MG63 (cell line): ENCODE measurements around the gene CCSAP. TPM values are rescaled to one million over a fixed set of nuclear protein-coding genes. Genes with fewer than 3 reads are reported as not detected.
"Not testable (repeated sequence)": the region's sequence is repeated elsewhere in the genome, so short reads cannot be mapped to it uniquely, and the experiment has no call there.

Experiments
- DNase-seq: peaks from one replicate; pipeline ENCODE4 v3.0.0-alpha.2; 2020
- H3K27me3 ChIP-seq: fragments of 250-450 bp; sonication (Bioruptor Pico); 2 replicates; pipeline ENCODE4 v1.5.1; 2020; ENCODE audit warnings: mild to moderate bottlenecking, moderate library complexity
- H3K36me3 ChIP-seq: fragments of 250-450 bp; sonication (Bioruptor Pico); 2 replicates; pipeline ENCODE4 v1.5.1; 2020; ENCODE audit warnings: mild to moderate bottlenecking, moderate library complexity
- H3K4me3 ChIP-seq: fragments of 250-450 bp; sonication (Bioruptor Pico); 2 replicates; pipeline ENCODE4 v1.5.1; 2020; ENCODE audit warnings: mild to moderate bottlenecking, moderate library complexity
- H3K9me3 ChIP-seq: fragments of 250-450 bp; sonication (Bioruptor Pico); 2 replicates; pipeline ENCODE4 v1.5.1; 2020; ENCODE audit warnings: mild to moderate bottlenecking, moderate library complexity
- total RNA-seq: library from RNA; depleted of rRNA; stranded (reverse); fragments of >200 nt; shearing (Covaris generic); gene quantifications from 2 replicates; pipeline ENCODE4 v1.2.3, GENCODE V29; 2014; ENCODE audit warnings: low replicate concordance; rRNA removed

The CCSAP gene
- 6.1 and 10.3 TPM in 2 replicates for total RNA-seq

- H3K9me3 ChIP-seq, result no peaks in the 10 kb centered on the region
- H3K27me3 ChIP-seq, result no peaks in the 10 kb centered on the region; the same call in 1 of the 2 replicates
- no peaks in the 10 kb centered on the region; the same call in 1 of the 2 replicates for H3K36me3 ChIP-seq
- H3K4me3 ChIP-seq, result peak within 1 kb of the TSS; percentile 90
- DNase-seq, result peak; percentile 51
Observed at GRCh38 chr1:229342656-229343569, at the start of gene CCSAP. CCSAP (minus strand) TSS chr1:229343047; CDS start chr1:229342465, 582 bp downstream.

- Histone ChIP-seq H3K4me3 (no peak overlapping the region), H3K27me3 (no peaks in the 10 kb centered on the region), H3K36me3 (no peaks in the 10 kb centered on the region), H3K9me3 (no peaks in the 10 kb centered on the region)
- no peak for DNase-seq
Observed at GRCh38 chr1:229390130-229390529, 47.3 kb upstream of the CCSAP start.

- DNase-seq, result no peak
- Histone ChIP-seq H3K27me3 (no peaks in the 10 kb centered on the region), H3K9me3 (no peaks in the 10 kb centered on the region), H3K4me3 (0 out of 2 replicates have a peak overlapping the region, but pooled peaks have one; percentile 2), H3K36me3 (no peaks in the 10 kb centered on the region)
Observed at GRCh38 chr1:229388897-229389580, 46.2 kb upstream of the CCSAP start.

- no peaks in the 10 kb centered on the region for H3K36me3 ChIP-seq
- no peak for DNase-seq
- no peaks in the 10 kb centered on the region for H3K27me3 ChIP-seq
Observed at GRCh38 chr1:229385853-229386456, 43.1 kb upstream of the CCSAP start.

GRCh38 chr1:229384822-229385221 is 42.0 kb upstream of the CCSAP start:
- Histone ChIP-seq H3K4me3 (no peak overlapping the region), H3K27me3 (no peaks in the 10 kb centered on the region), H3K36me3 (no peaks in the 10 kb centered on the region), H3K9me3 (no peaks in the 10 kb centered on the region)
- DNase-seq, result no peak

More at GRCh38 chr1:229385853-229386456, 43.1 kb upstream of the CCSAP start:
- H3K9me3 ChIP-seq, result no peaks in the 10 kb centered on the region
- no peak overlapping the region for H3K4me3 ChIP-seq

- DNase-seq, result no peak
- Histone ChIP-seq H3K27me3 (no peaks in the 10 kb centered on the region), H3K4me3 (no peak overlapping the region), H3K9me3 (no peaks in the 10 kb centered on the region), H3K36me3 (no peaks in the 10 kb centered on the region)
Observed at GRCh38 chr1:229383961-229384360, 41.1 kb upstream of the CCSAP start.

GRCh38 chr1:229383188-229383587 is 40.3 kb upstream of the CCSAP start:
- no peaks in the 10 kb centered on the region for H3K36me3 ChIP-seq
- no peaks in the 10 kb centered on the region for H3K27me3 ChIP-seq
- H3K4me3 ChIP-seq, result no peak overlapping the region
- H3K9me3 ChIP-seq, result no peaks in the 10 kb centered on the region
- DNase-seq, result no peak

- no peaks in the 10 kb centered on the region for H3K36me3 ChIP-seq
- no peaks in the 10 kb centered on the region for H3K27me3 ChIP-seq
- H3K4me3 ChIP-seq, result no peak overlapping the region
- H3K9me3 ChIP-seq, result no peaks in the 10 kb centered on the region
- DNase-seq, result no peak
Observed at GRCh38 chr1:229381234-229381633, 38.4 kb upstream of the CCSAP start.

GRCh38 chr1:229380536-229381160 is 37.8 kb upstream of the CCSAP start:
- Histone ChIP-seq H3K27me3 (no peaks in the 10 kb centered on the region), H3K36me3 (no peaks in the 10 kb centered on the region), H3K4me3 (no peak overlapping the region), H3K9me3 (no peaks in the 10 kb centered on the region)
- DNase-seq, result no peak

- Histone ChIP-seq H3K36me3 (no peaks in the 10 kb centered on the region), H3K27me3 (no peaks in the 10 kb centered on the region), H3K4me3 (no peak overlapping the region), H3K9me3 (no peaks in the 10 kb centered on the region)
- DNase-seq, result peak; percentile 13
Observed at GRCh38 chr1:229379846-229380245, 37.0 kb upstream of the CCSAP start.

GRCh38 chr1:229378586-229379367 is 35.9 kb upstream of the CCSAP start:
- H3K9me3 ChIP-seq, result no peaks in the 10 kb centered on the region
- no peak for DNase-seq
- H3K4me3 ChIP-seq, result no peak overlapping the region
- no peaks in the 10 kb centered on the region for H3K36me3 ChIP-seq
- no peaks in the 10 kb centered on the region for H3K27me3 ChIP-seq

- not testable (repeated sequence) for H3K9me3 ChIP-seq, H3K4me3 ChIP-seq, DNase-seq, H3K27me3 ChIP-seq, H3K36me3 ChIP-seq
Observed at GRCh38 chr1:229378035-229378434, 35.2 kb upstream of the CCSAP start.

GRCh38 chr1:229377429-229377828 is 34.6 kb upstream of the CCSAP start:
- Histone ChIP-seq H3K36me3 (no peaks in the 10 kb centered on the region), H3K9me3 (no peaks in the 10 kb centered on the region), H3K27me3 (no peaks in the 10 kb centered on the region), H3K4me3 (no peak overlapping the region)
- no peak for DNase-seq

- no peak for DNase-seq
- Histone ChIP-seq H3K9me3 (no peaks in the 10 kb centered on the region), H3K36me3 (no peaks in the 10 kb centered on the region), H3K4me3 (no peak overlapping the region), H3K27me3 (no peaks in the 10 kb centered on the region)
Observed at GRCh38 chr1:229376521-229376920, 33.7 kb upstream of the CCSAP start.

- H3K4me3 ChIP-seq, result no peak overlapping the region
- no peaks in the 10 kb centered on the region for H3K9me3 ChIP-seq
- peaks cover 10% of the 10 kb centered on the region; the same call in 1 of the 2 replicates for H3K27me3 ChIP-seq
- DNase-seq, result no peak
- no peaks in the 10 kb centered on the region for H3K36me3 ChIP-seq
Observed at GRCh38 chr1:229374485-229374884, 31.6 kb upstream of the CCSAP start.

GRCh38 chr1:229373395-229373794 is 30.5 kb upstream of the CCSAP start:
- no peak for DNase-seq
- no peak overlapping the region for H3K4me3 ChIP-seq
- H3K36me3 ChIP-seq, result no peaks in the 10 kb centered on the region
- H3K27me3 ChIP-seq, result peaks cover 10% of the 10 kb centered on the region; the same call in 1 of the 2 replicates
- H3K9me3 ChIP-seq, result no peaks in the 10 kb centered on the region
